Measurements from ENCODE around the gene BCL2L11. TPM values are rescaled to one million over a fixed set of nuclear protein-coding genes. Genes with fewer than 3 reads are reported as not detected.

The BCL2L11 gene
- total RNA-seq, 1 experiment from 2014 or later, result 12.6 TPM

- Histone ChIP-seq H3K27me3 (replicated peaks; ENCODE audit: insufficient read depth, low read depth, low read length, poor library complexity) (no peaks in the 10 kb centered on the region), H3K4me1 (ENCODE audit: insufficient read depth, low read length, poor library complexity, severe bottlenecking) (no peaks in the 10 kb centered on the region), H3K27ac (ENCODE audit: low read depth, low read length, poor library complexity, severe bottlenecking) (no peak overlapping the region), H3K4me3 (ENCODE audit: low read depth, low read length, poor library complexity, severe bottlenecking) (no peak overlapping the region), H3K9me3 (ENCODE audit: low read depth, low read length, poor library complexity, severe bottlenecking) (peaks cover 18% of the 10 kb centered on the region), H3K36me3 (ENCODE audit: insufficient read depth, low read length, poor library complexity, severe bottlenecking) (peaks cover 3% of the 10 kb centered on the region)
- ChIA-PET POLR2A (ENCODE audit: low non-redundant PET) (no interaction called here), CTCF (no interaction called here)
- DNase-seq (ENCODE audit: low spot score), result no peak
- no TSS peak for BruUV-seq (replicated peaks)
- no peak for TF ChIP-seq EZH2 (IDR thresholded peaks at IDR 0.05; ENCODE audit: borderline replicate concordance, low read depth, low read length, poor library complexity, severe bottlenecking)
- no peak for TF ChIP-seq CTCF (conservative IDR thresholded peaks at IDR 0.05; ENCODE audit: low read depth, low read length)
- intact Hi-C loops (cut with micrococcal nuclease; ENCODE audit: unreplicated experiment), result no loop called here
Measured at GRCh38 chr2:111209045-111209514, 88.4 kb downstream of the BCL2L11 start.

- no TSS peak for BruUV-seq (replicated peaks)
- no peaks in the 10 kb centered on the region for H3K4me1 ChIP-seq (ENCODE audit: insufficient read depth, low read length, poor library complexity, severe bottlenecking)
- TF ChIP-seq CTCF (conservative IDR thresholded peaks at IDR 0.05; ENCODE audit: low read depth, low read length) (no peak), EZH2 (IDR thresholded peaks at IDR 0.05; ENCODE audit: borderline replicate concordance, low read depth, low read length, poor library complexity, severe bottlenecking) (no peak)
- DNase-seq (ENCODE audit: low spot score), result no peak
- H3K9me3 ChIP-seq (ENCODE audit: low read depth, low read length, poor library complexity, severe bottlenecking), result peaks cover 25% of the 10 kb centered on the region
- peaks cover 6% of the 10 kb centered on the region for H3K36me3 ChIP-seq (ENCODE audit: insufficient read depth, low read length, poor library complexity, severe bottlenecking)
- H3K27me3 ChIP-seq (replicated peaks; ENCODE audit: insufficient read depth, low read depth, low read length, poor library complexity), result no peaks in the 10 kb centered on the region
- POLR2A ChIA-PET (ENCODE audit: low non-redundant PET), result no interaction called here
- H3K4me3 ChIP-seq (ENCODE audit: low read depth, low read length, poor library complexity, severe bottlenecking), result no peak overlapping the region
- H3K27ac ChIP-seq (ENCODE audit: low read depth, low read length, poor library complexity, severe bottlenecking), result no peak overlapping the region
- intact Hi-C loops (cut with micrococcal nuclease; ENCODE audit: unreplicated experiment), result no loop called here
- CTCF ChIA-PET, result no interaction called here
Measured at GRCh38 chr2:111210036-111210435, 89.3 kb downstream of the BCL2L11 start.

GRCh38 chr2:111213877-111214276 lies 93.2 kb downstream of the BCL2L11 start:
- Histone ChIP-seq H3K4me3 (ENCODE audit: low read depth, low read length, poor library complexity, severe bottlenecking) (no peak overlapping the region), H3K9me3 (ENCODE audit: low read depth, low read length, poor library complexity, severe bottlenecking) (peaks cover 25% of the 10 kb centered on the region), H3K36me3 (ENCODE audit: insufficient read depth, low read length, poor library complexity, severe bottlenecking) (peaks cover 6% of the 10 kb centered on the region), H3K27me3 (replicated peaks; ENCODE audit: insufficient read depth, low read depth, low read length, poor library complexity) (no peaks in the 10 kb centered on the region), H3K4me1 (ENCODE audit: insufficient read depth, low read length, poor library complexity, severe bottlenecking) (no peaks in the 10 kb centered on the region), H3K27ac (ENCODE audit: low read depth, low read length, poor library complexity, severe bottlenecking) (no peak overlapping the region)
- intact Hi-C loops (cut with micrococcal nuclease; ENCODE audit: unreplicated experiment), result no loop called here
- ChIA-PET POLR2A (ENCODE audit: low non-redundant PET) (no interaction called here), CTCF (no interaction called here)
- TF ChIP-seq CTCF (conservative IDR thresholded peaks at IDR 0.05; ENCODE audit: low read depth, low read length), result no peak
- no peak for DNase-seq (ENCODE audit: low spot score)
- BruUV-seq (replicated peaks), result no TSS peak
